Measurements from ENCODE around the gene PWWP2B.

DNA sequence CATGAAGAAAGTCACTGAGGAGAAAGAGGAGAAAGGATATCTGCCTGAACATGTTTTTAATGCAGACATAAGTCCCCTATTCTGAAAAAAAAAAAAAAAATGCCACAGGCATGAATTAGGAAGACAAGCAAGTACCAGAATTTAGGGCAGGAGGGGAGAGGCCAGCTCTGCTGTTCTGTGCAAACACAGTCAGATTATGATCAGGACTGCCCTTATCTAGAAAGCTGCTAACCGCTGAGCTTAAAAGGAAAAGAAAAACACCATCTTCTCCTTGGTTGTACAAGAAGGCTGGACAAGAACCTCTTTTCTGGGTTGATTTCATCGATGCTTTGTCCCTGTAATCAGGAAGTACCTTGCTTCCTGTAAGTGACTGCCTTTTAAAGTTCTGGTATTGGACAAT is 15.3 kb upstream of the PWWP2B start:
- TF ChIP-seq POLR2AphosphoS5 (IDR thresholded peaks at IDR 0.05; ENCODE audit: insufficient read depth, low read depth, low read length) (no peak), MAX (IDR thresholded peaks at IDR 0.05; ENCODE audit: insufficient read depth, insufficient read length) (no peak), CTCF (IDR thresholded peaks at IDR 0.05; ENCODE audit: extremely low read depth in 1 of 2, insufficient read depth in 1 of 2, low read depth in 1 of 2, low read length in 2 of 2) (no peak), POLR2A (IDR thresholded peaks at IDR 0.05; ENCODE audit: low read depth, low read length) (no peak), EZH2 (IDR thresholded peaks at IDR 0.05; ENCODE audit: borderline replicate concordance, low read depth, low read length, severe bottlenecking) (no peak)
